Stimulated activated CD4-positive, alpha-beta T cell treated with anti-CD3 and anti-CD28 coated beads, Interleukin-1b, Interleukin-23, amount 100 ng/mL, for 48 hours (primary cell): ENCODE results near the gene CTTNBP2NL.
A peak's percentile ranks its signal among the peaks of the same experiment; 100 is the strongest.

ENCODE experiments used
- DNase-seq: peaks from one replicate; pipeline ENCODE4 v3.0.0-alpha.2; 2020

Gene CTTNBP2NL

GRCh38 chr1:112395821-112396652 is at the start of gene CTTNBP2NL:
TSS of gene CTTNBP2NL (plus strand) at chr1:112396214. CDS start at chr1:112416166, 19,952 bp downstream.
- peak; percentile 77 for DNase-seq

- DNase-seq, result no peak
Observed at GRCh38 chr1:112346801-112347350, 49.1 kb upstream of the CTTNBP2NL start.

GRCh38 chr1:112356765-112357164 is 39.2 kb upstream of the CTTNBP2NL start:
- no peak for DNase-seq

GRCh38 chr1:112357467-112357866 is 38.5 kb upstream of the CTTNBP2NL start:
- no peak for DNase-seq

- no peak for DNase-seq
Observed at GRCh38 chr1:112358061-112358770, 37.8 kb upstream of the CTTNBP2NL start.

- peak; percentile 33 for DNase-seq
Observed at GRCh38 chr1:112358798-112359408, 37.1 kb upstream of the CTTNBP2NL start.

- DNase-seq, result no peak
Observed at GRCh38 chr1:112359961-112360767, 35.9 kb upstream of the CTTNBP2NL start.

GRCh38 chr1:112363636-112364035 is 32.4 kb upstream of the CTTNBP2NL start:
- no peak for DNase-seq

- no peak for DNase-seq
Observed at GRCh38 chr1:112368198-112368597, 27.8 kb upstream of the CTTNBP2NL start.

- DNase-seq, result peak; percentile 82
Observed at GRCh38 chr1:112369392-112370285, 26.4 kb upstream of the CTTNBP2NL start.

- DNase-seq, result no peak
Observed at GRCh38 chr1:112370996-112371395, 25.0 kb upstream of the CTTNBP2NL start.

GRCh38 chr1:112371775-112372174 is 24.2 kb upstream of the CTTNBP2NL start:
- no peak for DNase-seq

GRCh38 chr1:112373806-112374205 is 22.2 kb upstream of the CTTNBP2NL start:
- DNase-seq, result no peak

- DNase-seq, result no peak
Observed at GRCh38 chr1:112375701-112376100, 20.3 kb upstream of the CTTNBP2NL start.

- no peak for DNase-seq
Observed at GRCh38 chr1:112380356-112380755, 15.7 kb upstream of the CTTNBP2NL start.

- no peak for DNase-seq
Observed at GRCh38 chr1:112381324-112382076, 14.5 kb upstream of the CTTNBP2NL start.

- DNase-seq, result no peak
Observed at GRCh38 chr1:112383759-112384370, 12.1 kb upstream of the CTTNBP2NL start.

GRCh38 chr1:112386024-112386723 is 9.8 kb upstream of the CTTNBP2NL start:
- DNase-seq, result no peak

GRCh38 chr1:112386731-112387346 is 9.2 kb upstream of the CTTNBP2NL start:
- DNase-seq, result no peak
